Neural cell (in vitro differentiated cells): ENCODE data around the gene UBE2E3. TPM values are rescaled to one million over a fixed set of nuclear protein-coding genes. Genes with fewer than 3 reads are reported as not detected.

ENCODE experiments used
- H2AFZ ChIP-seq: fragments of 200-600, 300-800 bp; sonication (generic), shearing (Covaris generic); 2 replicates; pipeline ENCODE4 v1.6.0; 2014; ENCODE audit warnings: low read depth, mild to moderate bottlenecking, antibody characterized with exemption, low read length, moderate library complexity
- H3F3A ChIP-seq: fragments of 200-600 bp; shearing (Covaris generic); 2 replicates; pipeline ENCODE4 v1.6.1; 2016; ENCODE audit warnings: mild to moderate bottlenecking, moderate library complexity, mixed read lengths, antibody characterized with exemption, low read length; ENCODE audit not compliant: insufficient read depth, poor library complexity, severe bottlenecking
- H3K27ac ChIP-seq: fragments of 200-600, 300-800 bp; sonication (generic), shearing (Covaris generic); 2 replicates; pipeline ENCODE4 v1.5.1; 2014; ENCODE audit warnings: mild to moderate bottlenecking, low read length, moderate library complexity
- H3K27me3 ChIP-seq: fragments of 300-800, 200-600 bp; sonication (generic), shearing (Covaris generic); 2 replicates; pipeline ENCODE4 v1.6.0; 2014; ENCODE audit warnings: mild to moderate bottlenecking, low read depth, low read length, moderate library complexity; ENCODE audit not compliant: insufficient read depth
- H3K36me3 ChIP-seq: fragments of 300-800, 200-600 bp; sonication (generic), shearing (Covaris generic); 2 replicates; pipeline ENCODE4 v1.5.1; 2014; ENCODE audit warnings: mild to moderate bottlenecking, antibody characterized with exemption, low read length, moderate library complexity; ENCODE audit not compliant: insufficient read depth
- H3K4me2 ChIP-seq: fragments of 300-800, 200-600 bp; sonication (generic), shearing (Covaris generic); 2 replicates; pipeline ENCODE4 v1.6.0; 2014; ENCODE audit warnings: mild to moderate bottlenecking, low read length
- H3K4me3 ChIP-seq: fragments of 300-800, 200-600 bp; sonication (generic), shearing (Covaris generic); 2 replicates; pipeline ENCODE4 v1.5.1; 2014; ENCODE audit warnings: mild to moderate bottlenecking, low read length, moderate library complexity
- H3K79me2 ChIP-seq: fragments of 200-600 bp; shearing (Covaris generic); replicated peaks from 2 replicates; pipeline ENCODE4 v1.6.0; 2014; ENCODE audit warnings: mild to moderate bottlenecking, low read length, moderate library complexity; ENCODE audit not compliant: insufficient read depth
- H3K9ac ChIP-seq: fragments of 300-800, 200-600 bp; sonication (generic), shearing (Covaris generic); 2 replicates; pipeline ENCODE4 v1.6.1; 2016; ENCODE audit warnings: mild to moderate bottlenecking, low read length, mixed read lengths
- H3K9me2 ChIP-seq: fragments of 200-600 bp; shearing (Covaris generic); 2 replicates; pipeline ENCODE4 v1.6.1; 2016; ENCODE audit warnings: mild to moderate bottlenecking, low read length, mixed read lengths; ENCODE audit not compliant: insufficient read depth
- H3K9me3 ChIP-seq: fragments of 200-600, 300-800 bp; sonication (generic), shearing (Covaris generic); 2 replicates; pipeline ENCODE4 v1.6.1; 2016; ENCODE audit warnings: mild to moderate bottlenecking, mixed run types, low read length, moderate library complexity, mixed read lengths
- H4K20me1 ChIP-seq: fragments of 200-600 bp; shearing (Covaris generic); 2 replicates; pipeline ENCODE4 v1.6.1; 2016; ENCODE audit warnings: mild to moderate bottlenecking, mixed run types; ENCODE audit not compliant: insufficient read depth
- CTCF ChIP-seq: fragments of 450-650 bp; IDR thresholded peaks from 2 replicates; pipeline ENCODE4 v1.5.1; 2014; ENCODE audit warnings: antibody characterized with exemption, mild to moderate bottlenecking, moderate library complexity; ENCODE audit not compliant: poor library complexity, severe bottlenecking
- EP300 ChIP-seq: fragments of 450-650 bp; conservative IDR thresholded peaks from 2 replicates; pipeline ENCODE4 v1.6.1; 2014; ENCODE audit warnings: antibody characterized with exemption, mild to moderate bottlenecking, moderate library complexity; ENCODE audit not compliant: poor library complexity, severe bottlenecking
- EZH2 ChIP-seq: fragments of 200-600, 300-800 bp; shearing (Covaris generic), sonication (generic); IDR thresholded peaks from 2 replicates; pipeline ENCODE4 v1.6.1; 2014; ENCODE audit warnings: antibody characterized with exemption, low read length, borderline replicate concordance, mild to moderate bottlenecking; ENCODE audit not compliant: insufficient read depth, poor library complexity, severe bottlenecking
- MXI1 ChIP-seq: fragments of 450-650 bp; conservative IDR thresholded peaks from 2 replicates; pipeline ENCODE4 v1.6.1; 2014; ENCODE audit warnings: antibody characterized with exemption, mild to moderate bottlenecking; ENCODE audit not compliant: poor library complexity, severe bottlenecking
- POLR2AphosphoS5 ChIP-seq: IDR thresholded peaks from 2 replicates; pipeline ENCODE4 v1.6.1; 2012
- RAD21 ChIP-seq: fragments of 450-650 bp; conservative IDR thresholded peaks from 2 replicates; pipeline ENCODE4 v1.6.1; 2014; ENCODE audit warnings: antibody characterized with exemption, mild to moderate bottlenecking, moderate library complexity
- REST ChIP-seq: IDR thresholded peaks from 2 replicates; pipeline ENCODE4 v1.6.1; 2012; ENCODE audit warnings: borderline replicate concordance
- SMC3 ChIP-seq: fragments of 450-650 bp; conservative IDR thresholded peaks from 2 replicates; pipeline ENCODE4 v1.6.1; 2014; ENCODE audit warnings: antibody characterized with exemption, mild to moderate bottlenecking, moderate library complexity; ENCODE audit not compliant: poor library complexity
- TAF1 ChIP-seq: IDR thresholded peaks from 2 replicates; pipeline ENCODE4 v1.6.1; 2012; ENCODE audit warnings: low read depth
- polyA plus RNA-seq: library from polyadenylated mRNA; depleted of rRNA; stranded (reverse); fragments of >200 nt; gene quantifications from 2 replicates; pipeline ENCODE4 v1.2.3, GENCODE V29; 2014

The UBE2E3 gene
- polyA plus RNA-seq, 1 donor from 2014 or later = 337 TPM

GRCh38 chr2:181042706-181043105 lies 62.3 kb downstream of the UBE2E3 start:
- H3K9ac ChIP-seq = no peak overlapping the region
- H3K27ac ChIP-seq = no peak overlapping the region
- no peaks in the 10 kb centered on the region for H3K9me2 ChIP-seq
- H2AFZ ChIP-seq = no peak overlapping the region
- TF ChIP-seq CTCF = no peak
- no peaks in the 10 kb centered on the region for H3F3A ChIP-seq
- no peaks in the 10 kb centered on the region for H3K27me3 ChIP-seq
- no peak overlapping the region for H3K4me2 ChIP-seq
- no peaks in the 10 kb centered on the region for H3K9me3 ChIP-seq
- no peaks in the 10 kb centered on the region for H4K20me1 ChIP-seq
- no peak overlapping the region for H3K4me3 ChIP-seq
- peaks cover 52% of the 10 kb centered on the region for H3K79me2 ChIP-seq
- H3K36me3 ChIP-seq = no peaks in the 10 kb centered on the region

- Histone ChIP-seq H3K27me3 (no peaks in the 10 kb centered on the region), H3K4me3 (no peak overlapping the region), H3K36me3 (no peaks in the 10 kb centered on the region), H3K79me2 (peaks cover 40% of the 10 kb centered on the region), H3K9me3 (no peaks in the 10 kb centered on the region), H3K4me2 (no peak overlapping the region), H3K27ac (no peak overlapping the region), H3K9ac (no peak overlapping the region), H3F3A (no peaks in the 10 kb centered on the region), H2AFZ (no peak overlapping the region), H4K20me1 (no peaks in the 10 kb centered on the region), H3K9me2 (no peaks in the 10 kb centered on the region)
- TF ChIP-seq POLR2AphosphoS5 (no peak), REST (no peak), EZH2 (no peak), TAF1 (no peak), SMC3 (no peak), MXI1 (no peak), CTCF (no peak), RAD21 (no peak), EP300 (no peak)
Observed at GRCh38 chr2:181046833-181047232, 66.4 kb downstream of the UBE2E3 start.
